A549 treated with AZD9567 at 1 μM for 4 hours (cell line): ENCODE results near the gene GTPBP1. TPM values are rescaled to one million over a fixed set of nuclear protein-coding genes. Genes with fewer than 3 reads are reported as not detected.

ENCODE experiments used
- total RNA-seq: library from RNA; stranded (reverse); fragments of 200-300 nt; extraction: Qiagen RNA extraction; gene quantifications from 5 replicates; pipeline ENCODE4 v1.2.3, GENCODE V29; 2022; ENCODE audit not compliant: insufficient read depth

Gene GTPBP1
- 7.7 to 10.6 TPM (median 8.8 TPM) in 5 replicates for total RNA-seq

DNA sequence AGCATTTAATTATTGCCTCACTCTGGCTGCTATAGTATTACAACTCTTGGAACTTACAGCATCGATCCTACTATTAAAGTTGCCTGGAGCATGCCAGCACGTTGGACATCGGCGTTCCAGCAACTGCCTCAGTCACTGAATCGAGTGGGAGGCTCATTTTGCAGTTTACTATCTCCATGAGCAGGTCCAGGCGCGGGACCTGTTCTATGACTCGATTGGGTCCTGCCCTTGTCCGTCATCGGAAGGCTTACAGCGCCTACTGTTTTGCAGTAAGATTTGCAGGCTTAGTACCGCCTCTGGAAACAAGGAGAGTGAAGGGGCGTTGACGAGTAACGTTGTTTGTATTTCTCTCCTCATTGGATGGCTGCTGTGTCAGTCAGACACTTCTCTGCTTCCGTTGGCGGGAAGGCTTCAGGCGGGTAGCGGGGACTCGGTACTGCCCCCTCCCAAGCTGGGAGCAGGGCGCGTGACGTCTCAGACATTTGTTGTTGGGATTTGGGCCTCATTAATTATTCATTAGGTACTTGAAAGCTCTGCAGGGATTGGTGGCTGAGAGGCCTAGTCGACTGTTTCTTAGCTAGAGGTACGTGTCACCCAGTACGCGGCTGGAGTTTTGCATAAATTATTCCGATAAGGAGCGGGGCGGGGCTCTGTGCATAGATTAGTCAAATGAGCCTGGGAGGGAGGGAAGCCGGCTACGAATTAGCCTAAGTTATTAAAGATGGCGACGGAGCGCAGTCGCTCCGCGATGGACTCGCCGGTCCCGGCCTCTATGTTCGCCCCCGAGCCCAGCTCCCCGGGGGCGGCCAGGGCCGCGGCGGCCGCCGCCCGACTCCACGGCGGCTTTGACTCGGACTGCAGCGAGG, at the start of gene GTPBP1:
TSS of gene GTPBP1 (plus strand) at position 710 of the 866 bp plus-strand sequence. CDS start at position 722, 12 bp downstream.

DNA sequence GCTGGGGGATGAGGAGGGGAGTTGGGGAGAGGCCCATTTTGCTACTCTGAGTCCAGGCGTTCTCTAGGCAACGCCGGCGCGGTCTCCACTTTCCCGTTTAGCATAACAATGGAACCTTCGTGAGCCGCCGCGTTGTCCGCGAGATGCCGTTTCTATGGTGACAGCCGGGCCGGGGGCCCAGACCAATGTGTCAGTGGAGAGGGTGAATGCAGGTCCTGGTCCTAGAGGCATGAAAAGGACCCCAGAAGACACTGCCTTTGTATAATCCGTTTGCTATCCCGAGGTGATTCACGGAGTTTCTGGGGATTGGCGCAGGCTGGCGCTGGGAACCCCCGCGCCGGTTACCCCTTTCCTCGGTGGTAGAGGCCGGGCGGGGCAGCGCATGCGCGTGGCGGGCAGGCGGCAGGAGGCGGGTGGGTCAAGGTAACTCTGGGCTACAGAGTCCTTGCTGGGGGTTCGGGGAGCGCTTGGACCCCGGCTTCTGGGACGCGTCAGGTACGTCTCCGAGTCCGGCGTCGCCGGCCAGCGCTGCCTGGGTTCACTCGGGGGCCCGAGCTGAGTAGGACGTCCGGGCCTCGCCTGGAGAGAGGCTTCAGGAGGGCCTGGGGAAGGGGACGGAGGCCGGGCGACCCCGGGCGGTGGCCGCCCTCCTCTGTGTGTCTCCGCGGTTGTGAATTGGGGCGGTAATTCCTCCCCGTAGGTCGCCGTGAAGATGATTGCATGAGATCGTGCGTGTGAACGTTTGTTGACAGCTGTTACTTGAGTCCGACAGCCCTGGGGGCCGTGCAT, 49.3 kb upstream of the GTPBP1 start, which contains the start of the genes CBY1 and FAM227A:
TSS of gene CBY1 (plus strand) at position 383 of the 789 bp plus-strand sequence. CDS start 11,417 bp downstream, outside the sequence.
TSS of gene FAM227A (minus strand) at position 137 of the 789 bp plus-strand sequence. CDS start 6,224 bp downstream, outside the sequence.

DNA sequence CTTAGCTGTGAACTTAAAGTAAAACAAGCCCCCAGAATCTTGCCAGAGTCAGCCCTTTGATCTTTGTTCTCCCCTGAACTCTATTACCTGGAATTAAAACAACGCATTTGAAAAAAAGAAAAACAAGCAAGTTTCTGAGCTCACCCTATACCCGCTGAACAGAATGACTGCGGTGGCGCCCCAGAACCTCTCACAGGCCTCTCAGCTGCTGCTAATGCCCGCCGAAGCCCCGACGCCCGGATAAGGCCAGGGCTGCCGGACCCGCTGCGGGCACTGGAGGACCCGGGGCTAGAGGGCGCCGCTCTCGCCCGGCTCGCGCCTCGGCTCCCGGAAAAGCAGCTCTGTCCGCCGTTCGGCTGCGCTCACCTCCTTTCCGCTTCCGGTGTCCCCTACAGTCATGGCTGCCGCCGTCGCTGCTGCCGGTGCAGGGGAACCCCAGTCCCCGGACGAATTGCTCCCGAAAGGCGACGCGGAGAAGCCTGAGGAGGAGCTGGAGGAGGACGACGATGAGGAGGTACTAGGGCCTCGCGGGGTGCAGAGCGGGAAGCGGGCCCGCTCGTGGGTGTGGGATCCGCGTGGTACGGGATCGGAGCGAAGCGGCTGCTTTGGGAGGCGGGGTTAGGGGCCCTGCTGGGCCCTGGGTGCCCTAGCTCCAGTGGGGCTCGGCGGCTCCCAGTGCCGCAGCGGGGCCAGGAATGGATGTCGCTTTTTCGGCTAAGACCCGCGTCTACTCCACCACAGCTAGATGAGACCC, 24.0 kb upstream of the GTPBP1 start, which contains the start of gene TOMM22:
TSS of gene TOMM22 (plus strand) at position 376 of the 754 bp plus-strand sequence. CDS start at position 398, 22 bp downstream.

DNA sequence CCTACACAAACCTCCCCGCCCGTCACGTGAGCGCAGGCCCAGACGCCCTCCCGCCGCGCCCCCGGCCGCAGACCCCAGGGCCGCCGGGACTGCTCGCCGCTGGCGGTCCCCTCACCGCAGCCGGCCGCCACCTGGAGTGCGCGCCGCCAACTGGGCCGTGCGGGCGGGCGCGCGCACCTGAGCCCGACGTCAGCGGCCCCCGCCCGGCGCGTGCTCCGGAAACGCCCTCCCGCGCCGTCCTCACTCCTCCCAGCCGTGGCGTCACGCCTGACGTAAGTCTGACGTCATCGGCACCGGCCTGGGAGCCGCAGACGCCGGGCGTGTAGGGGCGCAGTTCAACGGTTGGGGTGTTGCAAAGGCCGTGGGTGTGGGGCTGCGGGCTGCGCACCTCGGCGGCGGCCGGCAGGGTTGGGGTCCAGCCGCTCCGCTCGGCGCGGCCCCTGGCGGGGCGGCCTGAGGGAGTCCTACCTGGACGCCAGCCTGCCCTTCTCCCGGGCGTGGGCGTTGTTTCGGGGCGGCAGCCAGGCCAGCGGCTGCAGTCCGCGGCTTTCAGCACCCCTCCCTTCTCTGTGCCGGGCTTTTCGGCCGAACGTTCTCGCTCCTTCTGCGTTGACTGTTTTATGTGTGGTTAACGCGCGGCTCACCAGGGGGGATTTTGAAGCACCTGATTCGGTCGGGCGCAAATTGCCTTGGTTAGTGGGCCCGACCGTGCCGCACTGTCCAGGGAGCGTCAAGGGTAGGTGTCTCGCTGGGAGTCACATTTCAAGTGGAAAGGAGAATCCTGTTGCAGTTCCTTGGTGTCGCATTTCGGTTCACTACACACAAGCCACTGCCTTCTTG, 4.7 kb upstream of the GTPBP1 start, which contains the start of gene JOSD1:
TSS of gene JOSD1 (minus strand) at position 155 of the 840 bp plus-strand sequence. CDS start 956 bp downstream, outside the sequence.

DNA sequence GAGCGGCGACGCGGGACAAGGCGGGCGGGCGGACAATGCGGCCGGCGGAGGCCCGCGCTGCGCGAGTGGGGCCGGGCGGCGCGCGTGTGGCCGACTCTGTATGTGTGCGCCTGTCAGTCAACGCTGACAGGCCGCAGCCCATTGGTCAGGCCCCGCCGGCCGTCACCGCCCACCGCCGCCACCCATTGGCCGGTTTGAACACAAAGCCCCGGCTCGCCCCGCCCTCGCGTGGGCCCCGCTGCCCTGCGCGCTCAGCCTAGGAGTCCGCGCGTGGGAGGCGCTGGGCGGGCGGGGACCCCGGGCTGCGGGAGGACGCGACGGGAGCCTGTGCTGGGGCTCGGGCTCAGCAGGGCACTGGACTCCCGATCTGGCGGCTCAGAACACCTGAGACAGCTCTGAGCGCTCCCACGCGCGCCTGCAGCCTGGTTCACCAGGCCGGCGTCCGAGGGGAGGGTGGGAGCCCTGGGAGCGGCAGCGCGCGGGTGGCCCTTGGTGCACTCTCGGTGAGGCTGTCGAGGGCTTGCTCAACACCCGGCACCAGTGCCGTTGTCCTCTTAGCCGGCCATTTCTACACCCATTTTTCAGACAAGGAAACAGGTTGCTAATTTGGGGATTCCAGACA, 50.3 kb downstream of the GTPBP1 start, which contains the start of gene SUN2:
TSS of gene SUN2 (minus strand) at position 88 of the 622 bp plus-strand sequence. CDS start 3,370 bp downstream, outside the sequence.

Other genes starting within 250 kb of the GTPBP1 start
- 16.2 to 22.1 TPM (median 19.3 TPM) in 5 replicates for gene KDELR3, start 237.8 kb upstream of the GTPBP1 start, total RNA-seq
- 85.8 to 110 TPM (median 87.2 TPM) in 5 replicates for gene DDX17, start 199.6 kb upstream of the GTPBP1 start, total RNA-seq
- 2.6 to 4.4 TPM (median 3.2 TPM) in 4 of 5 replicates, not detected in the other for gene DMC1, start 135.8 kb upstream of the GTPBP1 start, total RNA-seq
- 0.67 to 1.0 TPM (median 0.85 TPM) in 4 of 5 replicates, not detected in the other for gene FAM227A, start 49.6 kb upstream of the GTPBP1 start, total RNA-seq
- gene CBY1, start 49.3 kb upstream of the GTPBP1 start, total RNA-seq: 16.6 to 19.8 TPM (median 17.0 TPM) in 5 replicates
- gene TOMM22, start 24.0 kb upstream of the GTPBP1 start, total RNA-seq: 68.2 to 99.2 TPM (median 68.9 TPM) in 5 replicates
- 26.2 to 44.2 TPM (median 28.3 TPM) in 5 replicates for gene JOSD1, start 5.0 kb upstream of the GTPBP1 start, total RNA-seq
- gene SUN2, start 50.1 kb downstream of the GTPBP1 start, total RNA-seq: 21.9 to 38.3 TPM (median 35.5 TPM) in 5 replicates
- gene DNAL4, start 88.2 kb downstream of the GTPBP1 start, total RNA-seq: 6.8 to 11.5 TPM (median 10.6 TPM) in 5 replicates
- gene NPTXR, start 138.1 kb downstream of the GTPBP1 start, total RNA-seq: 9.4 to 11.4 TPM (median 10.5 TPM) in 5 replicates
- 27.5 to 30.3 TPM (median 28.6 TPM) in 5 replicates for gene CBX6, start 166.3 kb downstream of the GTPBP1 start, total RNA-seq